Stimulated activated CD4-positive, alpha-beta T cell treated with anti-CD3 and anti-CD28 coated beads, Interleukin-2, amount 100 ng/mL, for 48 hours (primary cell): Measurements from ENCODE around the gene MXD3.

Experiments
- DNase-seq, 2 donors: peaks; one replicate each; pipeline ENCODE4 v3.0.0-alpha.2; 2020

The MXD3 gene

GRCh38 chr5:177302354-177303110, 9.2 kb downstream of the MXD3 start:
- no peak for DNase-seq

GRCh38 chr5:177301503-177302165, 10.1 kb downstream of the MXD3 start:
- no peak for DNase-seq

- no peak for DNase-seq
Measured at GRCh38 chr5:177300951-177301350, 10.7 kb downstream of the MXD3 start.

GRCh38 chr5:177300236-177300880, 11.3 kb downstream of the MXD3 start:
- no peak for DNase-seq

- DNase-seq: no peak
Measured at GRCh38 chr5:177299697-177300096, 12.0 kb downstream of the MXD3 start.

- DNase-seq: no peak
Measured at GRCh38 chr5:177297922-177298321, 13.8 kb downstream of the MXD3 start.

GRCh38 chr5:177296581-177296980, 15.1 kb downstream of the MXD3 start:
- no peak for DNase-seq

- DNase-seq: no peak
Measured at GRCh38 chr5:177295924-177296323, 15.8 kb downstream of the MXD3 start.

GRCh38 chr5:177294632-177295031, 17.1 kb downstream of the MXD3 start:
- no peak for DNase-seq

- DNase-seq: no peak
Measured at GRCh38 chr5:177293819-177294581, 17.7 kb downstream of the MXD3 start.

GRCh38 chr5:177291735-177292134, 20.0 kb downstream of the MXD3 start:
- DNase-seq: no peak

GRCh38 chr5:177290816-177291596, 20.7 kb downstream of the MXD3 start:
- DNase-seq: no peak

GRCh38 chr5:177288191-177288590, 23.5 kb downstream of the MXD3 start:
- no peak for DNase-seq

- DNase-seq: no peak
Measured at GRCh38 chr5:177276886-177277285, 34.8 kb downstream of the MXD3 start.

GRCh38 chr5:177275883-177276282, 35.8 kb downstream of the MXD3 start:
- no peak for DNase-seq

GRCh38 chr5:177271113-177271512, 40.6 kb downstream of the MXD3 start:
- no peak for DNase-seq

- no peak for DNase-seq
Measured at GRCh38 chr5:177270653-177271052, 41.0 kb downstream of the MXD3 start.

GRCh38 chr5:177269976-177270375, 41.7 kb downstream of the MXD3 start:
- DNase-seq: no peak

GRCh38 chr5:177269232-177269895, 42.3 kb downstream of the MXD3 start:
- no peak for DNase-seq

- no peak for DNase-seq
Measured at GRCh38 chr5:177265395-177265794, 46.3 kb downstream of the MXD3 start.

GRCh38 chr5:177264178-177264577, 47.5 kb downstream of the MXD3 start:
- no peak for DNase-seq

GRCh38 chr5:177261510-177261909, 50.2 kb downstream of the MXD3 start:
- no peak for DNase-seq
